MM.1S (cell line): ENCODE measurements around the gene TTYH3.

Experiments
- DNase-seq: peaks from one replicate; pipeline ENCODE4 v3.0.0-alpha.2; 2015
- H2AFZ ChIP-seq: fragments of 300-600 bp; sonication (generic); 2 replicates; pipeline ENCODE4 v1.6.0; 2016; ENCODE audit warnings: antibody characterized with exemption, low read length
- H3F3A ChIP-seq: fragments of 300-600 bp; sonication (generic); 2 replicates; pipeline ENCODE4 v1.6.1; 2016; ENCODE audit warnings: mild to moderate bottlenecking, antibody characterized with exemption, low read length, moderate library complexity, mixed read lengths; ENCODE audit not compliant: insufficient read depth
- H3K27ac ChIP-seq: fragments of 300-600 bp; sonication (generic); 2 replicates; pipeline ENCODE4 v1.5.1; 2016; ENCODE audit warnings: mild to moderate bottlenecking, low read length
- H3K27me3 ChIP-seq: fragments of 300-600 bp; sonication (generic); replicated peaks from 2 replicates; pipeline ENCODE4 v1.6.0; 2016; ENCODE audit warnings: low read length; ENCODE audit not compliant: insufficient read depth
- H3K36me3 ChIP-seq: fragments of 300-600 bp; sonication (generic); replicated peaks from 2 replicates; pipeline ENCODE4 v1.6.1; 2016; ENCODE audit warnings: mild to moderate bottlenecking, low read length, mixed read lengths; ENCODE audit not compliant: insufficient read depth
- H3K4me1 ChIP-seq: fragments of 300-600 bp; sonication (generic); 2 replicates; pipeline ENCODE4 v1.6.1; 2016; ENCODE audit warnings: low read length, mixed read lengths
- H3K4me2 ChIP-seq: fragments of 300-600 bp; sonication (generic); 2 replicates; pipeline ENCODE4 v1.6.0; 2016; ENCODE audit warnings: low read depth, low read length
- H3K4me3 ChIP-seq: fragments of 300-600 bp; sonication (generic); 2 replicates; pipeline ENCODE4 v1.5.1; 2016; ENCODE audit warnings: low read length, mixed read lengths
- H3K79me2 ChIP-seq: fragments of 300-600 bp; sonication (generic); 2 replicates; pipeline ENCODE4 v1.6.1; 2016; ENCODE audit warnings: mixed run types, low read length, mixed read lengths
- H3K9ac ChIP-seq: fragments of 300-600 bp; sonication (generic); 2 replicates; pipeline ENCODE4 v1.6.1; 2016; ENCODE audit warnings: low read length, mixed read lengths
- H3K9me2 ChIP-seq: fragments of 300-600 bp; sonication (generic); replicated peaks from 2 replicates; pipeline ENCODE4 v1.6.1; 2016; ENCODE audit warnings: mild to moderate bottlenecking, low read length, mixed read lengths; ENCODE audit not compliant: insufficient read depth
- H3K9me3 ChIP-seq: fragments of 300-600 bp; sonication (generic); replicated peaks from 2 replicates; pipeline ENCODE4 v1.6.1; 2016; ENCODE audit warnings: mild to moderate bottlenecking, low read length, mixed read lengths; ENCODE audit not compliant: insufficient read depth
- H4K20me1 ChIP-seq: fragments of 300-600 bp; sonication (generic); 2 replicates; pipeline ENCODE4 v1.6.1; 2016; ENCODE audit warnings: mild to moderate bottlenecking, low read length, moderate library complexity, mixed read lengths; ENCODE audit not compliant: insufficient read depth
- EZH2 ChIP-seq: fragments of 300-600 bp; sonication (generic); optimal IDR thresholded peaks from 2 replicates; pipeline ENCODE3; 2017; ENCODE audit warnings: low read depth, mild to moderate bottlenecking, antibody characterized with exemption, low read length, mixed read lengths
- EZH2phosphoT487 ChIP-seq: fragments of 300-600 bp; sonication (generic); IDR thresholded peaks from 2 replicates; pipeline ENCODE4 v1.6.1; 2018; ENCODE audit warnings: antibody characterized with exemption, low read length
- TF ChIP-seq, protein P1 (sequence below): fragments of 300-600 bp; sonication (generic); IDR thresholded peaks from 2 replicates; pipeline ENCODE4 v1.5.1; 2016; ENCODE audit warnings: antibody characterized with exemption, low read length, mixed read lengths

The TTYH3 gene

DNA sequence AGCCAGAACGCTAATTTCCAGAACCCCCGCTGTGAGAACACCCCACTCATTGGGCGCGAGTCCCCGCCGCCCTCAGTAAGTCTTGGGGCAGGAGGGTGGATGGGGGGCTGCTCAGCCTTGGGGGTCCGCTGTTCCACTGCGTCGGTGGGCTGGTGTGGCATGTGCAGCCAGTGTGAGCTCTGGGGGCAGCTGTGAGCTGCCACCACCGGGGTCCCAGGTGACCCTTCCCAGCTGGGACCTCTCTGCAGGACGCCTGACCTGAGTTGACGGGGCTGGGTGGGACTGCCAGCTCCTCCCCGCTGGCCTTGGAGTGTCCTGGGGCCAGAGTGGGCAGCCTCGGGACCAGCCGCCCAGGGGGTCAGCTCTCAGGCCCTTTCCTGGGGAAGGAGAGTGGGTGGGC, 27.2 kb downstream of the TTYH3 start:
- Histone ChIP-seq H3K4me3 (no peak overlapping the region), H3K36me3 (no peaks in the 10 kb centered on the region), H4K20me1 (no peaks in the 10 kb centered on the region), H3K9me3 (no peaks in the 10 kb centered on the region), H3K9me2 (no peaks in the 10 kb centered on the region), H2AFZ (no peak overlapping the region), H3K9ac (no peak overlapping the region), H3K27ac (no peak overlapping the region), H3K27me3 (peaks cover 86% of the 10 kb centered on the region), H3K79me2 (no peaks in the 10 kb centered on the region), H3K4me1 (no peaks in the 10 kb centered on the region), H3F3A (no peaks in the 10 kb centered on the region), H3K4me2 (no peak overlapping the region)
- no peak for TF ChIP-seq EZH2phosphoT487
- TF ChIP-seq, protein P1, sequence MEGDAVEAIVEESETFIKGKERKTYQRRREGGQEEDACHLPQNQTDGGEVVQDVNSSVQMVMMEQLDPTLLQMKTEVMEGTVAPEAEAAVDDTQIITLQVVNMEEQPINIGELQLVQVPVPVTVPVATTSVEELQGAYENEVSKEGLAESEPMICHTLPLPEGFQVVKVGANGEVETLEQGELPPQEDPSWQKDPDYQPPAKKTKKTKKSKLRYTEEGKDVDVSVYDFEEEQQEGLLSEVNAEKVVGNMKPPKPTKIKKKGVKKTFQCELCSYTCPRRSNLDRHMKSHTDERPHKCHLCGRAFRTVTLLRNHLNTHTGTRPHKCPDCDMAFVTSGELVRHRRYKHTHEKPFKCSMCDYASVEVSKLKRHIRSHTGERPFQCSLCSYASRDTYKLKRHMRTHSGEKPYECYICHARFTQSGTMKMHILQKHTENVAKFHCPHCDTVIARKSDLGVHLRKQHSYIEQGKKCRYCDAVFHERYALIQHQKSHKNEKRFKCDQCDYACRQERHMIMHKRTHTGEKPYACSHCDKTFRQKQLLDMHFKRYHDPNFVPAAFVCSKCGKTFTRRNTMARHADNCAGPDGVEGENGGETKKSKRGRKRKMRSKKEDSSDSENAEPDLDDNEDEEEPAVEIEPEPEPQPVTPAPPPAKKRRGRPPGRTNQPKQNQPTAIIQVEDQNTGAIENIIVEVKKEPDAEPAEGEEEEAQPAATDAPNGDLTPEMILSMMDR: no peak
- no peak for DNase-seq

DNA sequence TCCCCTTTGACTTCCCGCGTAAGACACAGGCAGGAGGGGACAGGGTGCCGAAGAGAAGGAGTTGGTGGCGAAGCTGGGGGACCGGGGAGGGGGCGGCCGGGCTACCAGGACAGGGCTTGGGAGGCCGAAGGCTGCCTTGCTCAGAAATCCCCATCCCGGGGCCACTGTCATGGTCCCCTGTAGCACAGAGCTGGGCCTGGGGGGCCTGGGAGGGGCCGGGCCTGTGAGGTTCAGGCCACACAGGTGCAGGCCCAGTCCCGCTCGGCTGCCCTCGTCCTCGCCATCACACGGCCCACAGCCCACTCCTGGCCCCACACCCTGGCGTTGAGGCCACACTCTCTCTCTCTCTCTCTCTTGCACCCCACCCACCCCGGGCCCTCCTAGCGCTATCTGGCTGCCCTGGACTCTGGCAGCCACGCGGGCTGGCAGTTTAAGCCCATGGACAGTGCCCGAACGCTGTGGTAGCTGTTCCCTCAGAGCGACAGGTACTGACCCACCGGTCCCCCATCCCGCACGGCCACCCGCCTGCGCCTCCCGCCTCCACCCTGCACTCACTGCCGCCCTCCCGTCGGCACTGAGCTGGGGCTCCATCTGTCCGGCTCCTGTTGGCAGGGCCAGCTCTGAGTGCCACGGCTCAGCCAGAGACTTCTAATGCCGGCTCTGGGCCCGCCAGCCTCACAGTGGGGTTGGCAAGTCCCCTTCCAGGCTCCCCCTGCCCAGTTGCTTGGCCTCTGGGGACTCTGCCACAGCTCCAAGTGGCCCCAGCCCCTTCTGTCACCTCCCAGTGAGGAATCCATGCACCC, 28.0 kb downstream of the TTYH3 start:
- Histone ChIP-seq H3K27ac (no peak overlapping the region), H3K4me1 (no peaks in the 10 kb centered on the region), H3K9me2 (no peaks in the 10 kb centered on the region), H3K4me3 (no peak overlapping the region), H4K20me1 (no peaks in the 10 kb centered on the region), H3F3A (no peaks in the 10 kb centered on the region), H3K27me3 (peaks cover 79% of the 10 kb centered on the region), H3K79me2 (no peaks in the 10 kb centered on the region), H3K9ac (no peak overlapping the region), H3K4me2 (no peak overlapping the region), H3K36me3 (no peaks in the 10 kb centered on the region), H3K9me3 (no peaks in the 10 kb centered on the region), H2AFZ (no peak overlapping the region)
- TF ChIP-seq, protein P1: no peak
- TF ChIP-seq EZH2phosphoT487 (no peak), EZH2 (no peak)
- DNase-seq: no peak

DNA sequence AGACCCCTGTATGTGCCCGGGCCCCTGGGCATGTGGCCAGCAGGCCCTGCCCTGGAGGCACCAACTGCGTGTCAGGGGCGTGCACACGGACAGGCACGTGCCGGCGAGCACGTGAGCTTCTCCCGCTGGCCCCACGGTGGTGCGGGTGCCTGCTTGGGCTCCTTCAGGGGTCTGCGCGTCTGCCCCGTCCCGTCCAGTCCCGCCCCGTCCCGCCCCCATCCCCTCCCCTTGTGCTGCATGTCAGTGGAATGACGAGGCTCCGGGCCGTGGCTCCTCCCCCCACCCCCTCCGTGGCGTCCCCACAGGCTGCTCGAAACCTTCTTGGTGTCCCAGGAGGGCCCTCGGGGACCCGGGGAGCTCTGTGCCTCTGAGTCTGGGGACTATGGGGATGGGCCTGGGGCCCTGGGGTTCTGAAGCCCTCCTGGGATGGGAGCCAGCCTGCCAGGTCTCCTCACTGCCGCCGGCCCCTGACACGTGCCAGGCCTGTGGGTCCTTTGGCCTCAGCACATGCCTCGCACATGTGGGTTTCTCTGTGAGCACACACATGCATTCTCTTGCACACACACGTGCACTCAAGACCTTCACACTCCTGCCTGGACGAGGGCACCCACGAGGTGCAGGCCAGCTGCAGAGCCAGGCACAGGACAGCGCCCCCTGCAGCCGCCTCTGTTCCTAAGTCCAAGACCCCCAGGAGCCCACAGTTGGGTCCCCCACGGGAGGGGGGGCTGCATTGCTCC, 28.7 kb downstream of the TTYH3 start:
- H3K9me3 ChIP-seq: no peaks in the 10 kb centered on the region
- H3K79me2 ChIP-seq: no peaks in the 10 kb centered on the region
- 0 out of 2 replicates have a peak overlapping the region, but pooled peaks have one; percentile 21 for H3K4me2 ChIP-seq
- H3K27ac ChIP-seq: no peak overlapping the region
- TF ChIP-seq, protein P1: peak; percentile 35
- TF ChIP-seq EZH2 (no peak), EZH2phosphoT487 (no peak)
- no peak for DNase-seq
- no peaks in the 10 kb centered on the region for H3K4me1 ChIP-seq
- no peak overlapping the region for H3K4me3 ChIP-seq
- no peaks in the 10 kb centered on the region for H3K36me3 ChIP-seq
- H3K9me2 ChIP-seq: no peaks in the 10 kb centered on the region
- no peaks in the 10 kb centered on the region for H3F3A ChIP-seq
- H4K20me1 ChIP-seq: no peaks in the 10 kb centered on the region
- no peak overlapping the region for H2AFZ ChIP-seq
- no peak overlapping the region for H3K9ac ChIP-seq
- peaks cover 73% of the 10 kb centered on the region for H3K27me3 ChIP-seq
